ENCODE data around the gene ABCC8.

GRCh38 chr11:17412488-17413180 lies 64.0 kb downstream of the ABCC8 start:
- TF ChIP-seq CTCF (IDR thresholded peaks at IDR 0.05 in 2 of 3, conservative IDR thresholded peaks at IDR 0.05 in 1 of 3; ENCODE audit: insufficient read depth in 2 of 3, low read depth in 1 of 3, low read length in 3 of 3) (peak in 1 of 3 experiments; percentile 7; a peak in 1 of 6 replicates), ZZZ3 (IDR thresholded peaks at IDR 0.05) (no peak), RNF2 (IDR thresholded peaks at IDR 0.05) (no peak), ZMIZ1 (IDR thresholded peaks at IDR 0.05; ENCODE audit: low read depth in 2 of 2, low read length in 2 of 2) (no peak), EZH2 (IDR thresholded peaks at IDR 0.05; ENCODE audit: borderline replicate concordance, low read depth, low read length) (no peak), PTBP1 (IDR thresholded peaks at IDR 0.05; ENCODE audit: low read depth, low read length) (no peak), NR3C1 (CRISPR knock-in tag; IDR thresholded peaks at IDR 0.05) (no peak), NFIC (IDR thresholded peaks at IDR 0.05) (no peak), CXXC5 (CRISPR knock-in tag; IDR thresholded peaks at IDR 0.05) (no peak)
